Activated naive CD4-positive, alpha-beta T cell treated with anti-CD3 and anti-CD28 coated beads, Interleukin-2, amount 50 U/mL, for 24 hours (primary cell): ENCODE measurements around the gene HS6ST1.

Experiments
- H3K27ac Mint-ChIP-seq: one replicate; pipeline ENCODE4 v1.8.0; 2021; ENCODE audit warnings: mild to moderate bottlenecking, mixed read lengths
- H3K27me3 Mint-ChIP-seq: one replicate; pipeline ENCODE4 v1.8.0; 2021; ENCODE audit warnings: mixed read lengths
- H3K36me3 Mint-ChIP-seq: one replicate; pipeline ENCODE4 v1.8.0; 2021; ENCODE audit warnings: mixed read lengths
- H3K4me1 Mint-ChIP-seq: one replicate; pipeline ENCODE4 v1.8.0; 2021; ENCODE audit warnings: mixed read lengths
- H3K4me3 Mint-ChIP-seq: one replicate; pipeline ENCODE4 v1.8.0; 2021; ENCODE audit warnings: mild to moderate bottlenecking, mixed read lengths
- H3K9me3 Mint-ChIP-seq: one replicate; pipeline ENCODE4 v1.8.0; 2021; ENCODE audit warnings: mixed read lengths

The HS6ST1 gene

DNA sequence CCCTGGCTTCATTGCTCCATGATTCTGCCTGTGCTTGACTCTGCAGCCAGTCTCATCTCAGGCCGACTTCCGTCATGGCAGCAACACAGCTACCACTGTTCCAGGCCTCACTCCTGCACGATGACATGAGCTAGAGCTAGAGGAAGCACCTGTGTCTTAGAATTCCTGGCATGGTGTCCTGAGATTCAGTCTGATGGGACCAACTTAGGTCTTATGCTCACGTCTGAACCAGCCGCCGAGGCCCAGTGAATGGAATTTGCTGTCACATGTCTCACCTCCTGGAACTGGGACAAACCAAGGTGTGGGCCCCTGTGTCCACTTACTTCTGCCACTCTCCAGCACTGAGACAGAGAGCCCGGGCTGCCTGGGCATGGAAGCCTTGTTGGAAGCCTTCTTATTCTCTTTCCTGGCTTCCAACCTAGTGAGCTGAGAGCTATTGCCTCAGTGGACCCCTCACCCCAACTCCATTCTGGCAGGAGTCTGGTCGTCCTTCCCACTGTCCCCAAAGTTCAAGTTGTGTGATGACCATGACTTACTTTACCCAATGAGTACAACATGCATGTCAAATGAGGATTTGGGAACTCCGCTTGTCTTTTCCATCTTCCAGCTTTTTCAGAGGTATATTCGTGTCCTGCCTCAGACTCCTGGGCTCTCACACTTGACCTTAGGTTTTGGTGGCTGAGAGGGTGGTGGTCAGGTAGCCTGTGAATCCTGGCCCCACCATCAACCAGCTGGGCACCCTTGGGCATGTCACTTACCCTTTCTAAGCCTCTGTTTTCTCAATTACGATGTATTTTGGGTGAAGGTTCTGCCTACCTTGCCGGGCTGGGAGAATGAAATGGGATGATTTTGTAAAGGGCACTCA, 39.1 kb upstream of the HS6ST1 start:
- no peak overlapping the region for H3K27ac Mint-ChIP-seq

DNA sequence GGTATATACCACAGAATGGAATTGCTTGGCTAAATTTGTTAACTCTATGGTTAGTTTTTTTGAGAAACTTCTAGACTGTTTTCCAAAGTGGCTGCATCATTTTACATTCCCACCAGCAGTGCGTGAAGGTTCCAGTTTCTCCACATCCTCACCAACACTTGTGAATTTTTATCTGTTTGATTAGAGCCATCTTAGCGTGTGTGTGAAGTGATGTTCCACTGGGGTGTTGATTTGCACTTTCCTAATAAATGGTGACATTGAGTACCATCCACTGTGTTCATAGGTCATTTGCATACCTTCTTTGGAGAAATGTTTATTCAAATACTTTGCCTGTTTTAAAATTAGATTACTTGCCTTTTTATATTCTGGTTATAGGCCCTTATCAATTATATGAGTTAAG, 37.5 kb upstream of the HS6ST1 start:
- H3K36me3 Mint-ChIP-seq, result no peaks in the 10 kb centered on the region
- no peak overlapping the region for H3K27ac Mint-ChIP-seq
- H3K4me3 Mint-ChIP-seq, result no peak overlapping the region

More for the DNA sequence above, 39.1 kb upstream of the HS6ST1 start:
- Mint-ChIP-seq H3K4me1 (no peaks in the 10 kb centered on the region), H3K9me3 (no peaks in the 10 kb centered on the region), H3K36me3 (no peaks in the 10 kb centered on the region), H3K4me3 (no peak overlapping the region), H3K27me3 (no peaks in the 10 kb centered on the region)

DNA sequence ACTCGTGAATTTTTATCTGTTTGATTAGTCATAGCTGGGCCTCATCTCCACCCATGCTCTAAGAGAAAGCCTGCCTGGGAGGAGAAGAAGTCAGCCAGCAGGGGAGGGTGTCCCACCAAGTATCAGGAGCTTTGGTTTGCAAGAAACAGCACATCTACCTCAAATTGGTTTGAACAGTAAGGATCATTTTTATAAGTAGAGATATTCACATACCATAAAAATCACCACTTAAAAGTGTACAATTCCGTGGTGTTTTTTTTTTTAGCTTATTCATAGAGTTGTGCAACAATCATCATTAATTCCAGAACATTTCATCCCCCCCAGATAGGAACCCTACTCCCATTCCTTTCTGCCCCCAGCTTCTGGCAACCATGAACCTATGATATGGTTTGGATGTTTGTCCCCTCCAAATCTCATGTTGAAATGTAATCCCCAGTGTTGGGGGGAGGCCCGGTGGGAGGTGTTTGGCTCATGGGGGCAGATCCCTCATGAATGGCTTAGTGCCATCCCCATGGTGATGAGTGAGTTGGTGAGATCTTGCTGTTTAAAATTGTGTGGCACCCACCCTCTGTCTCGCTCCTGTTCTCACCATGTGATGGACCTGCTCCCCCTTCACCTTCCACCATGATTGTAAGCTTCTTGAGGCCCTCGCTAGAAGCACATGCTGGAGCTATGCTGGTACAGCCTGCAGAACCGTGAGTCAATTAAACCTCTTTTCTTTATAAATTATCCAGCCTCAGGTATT, 36.2 kb upstream of the HS6ST1 start:
- H3K4me3 Mint-ChIP-seq, result no peak overlapping the region
- no peaks in the 10 kb centered on the region for H3K4me1 Mint-ChIP-seq
- peaks cover 2% of the 10 kb centered on the region for H3K27me3 Mint-ChIP-seq
- H3K27ac Mint-ChIP-seq, result no peak overlapping the region
- H3K9me3 Mint-ChIP-seq, result peaks cover 11% of the 10 kb centered on the region
- no peaks in the 10 kb centered on the region for H3K36me3 Mint-ChIP-seq

More for the DNA sequence above, 37.5 kb upstream of the HS6ST1 start:
- no peaks in the 10 kb centered on the region for H3K27me3 Mint-ChIP-seq
- peaks cover 9% of the 10 kb centered on the region for H3K9me3 Mint-ChIP-seq
- no peaks in the 10 kb centered on the region for H3K4me1 Mint-ChIP-seq

DNA sequence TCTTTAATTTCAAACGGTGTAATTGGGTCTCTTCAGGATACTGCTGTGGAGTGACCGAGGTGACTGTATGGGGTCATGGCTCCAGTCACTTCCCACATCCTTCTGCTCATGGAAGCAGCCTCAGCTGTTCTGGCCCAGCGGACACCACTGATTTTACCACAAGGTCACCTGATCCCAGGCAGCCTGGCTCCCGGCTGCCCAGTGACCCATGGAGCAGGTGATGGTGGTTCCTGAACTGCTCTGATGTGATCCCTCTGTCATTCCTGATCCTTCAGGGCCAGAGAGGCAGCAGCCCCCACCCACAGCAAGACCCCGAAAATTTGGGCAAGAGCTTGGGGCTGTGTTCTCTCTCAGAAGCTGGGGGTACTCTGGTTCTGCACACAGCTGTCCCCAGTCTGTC, 35.5 kb upstream of the HS6ST1 start:
- Mint-ChIP-seq H3K27ac (no peak overlapping the region), H3K27me3 (peaks cover 2% of the 10 kb centered on the region), H3K36me3 (no peaks in the 10 kb centered on the region), H3K4me1 (no peaks in the 10 kb centered on the region), H3K4me3 (no peak overlapping the region), H3K9me3 (peaks cover 11% of the 10 kb centered on the region)

DNA sequence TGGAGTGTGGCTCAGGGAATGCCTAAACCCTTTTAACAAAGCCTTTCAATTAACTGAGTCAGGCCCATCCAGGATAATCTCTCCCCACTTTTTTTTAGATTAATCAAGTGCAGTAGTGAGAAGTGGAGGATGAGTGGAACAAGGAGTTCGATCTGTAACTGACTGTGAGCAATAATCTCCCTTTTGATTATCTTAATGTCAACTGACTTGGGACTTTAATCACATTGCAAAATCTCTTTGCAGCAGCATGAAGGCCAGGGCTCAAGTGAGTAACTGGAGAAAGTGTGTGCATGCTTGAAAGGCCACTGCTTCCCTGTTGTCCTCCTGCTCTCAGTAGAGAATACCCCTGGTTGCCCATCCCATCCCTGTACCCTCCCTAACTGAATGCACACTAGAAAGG, 32.1 kb upstream of the HS6ST1 start:
- H3K4me1 Mint-ChIP-seq, result no peaks in the 10 kb centered on the region
- peaks cover 11% of the 10 kb centered on the region for H3K9me3 Mint-ChIP-seq
- H3K36me3 Mint-ChIP-seq, result no peaks in the 10 kb centered on the region
- H3K27ac Mint-ChIP-seq, result no peak overlapping the region
- no peak overlapping the region for H3K4me3 Mint-ChIP-seq
- H3K27me3 Mint-ChIP-seq, result peaks cover 2% of the 10 kb centered on the region

DNA sequence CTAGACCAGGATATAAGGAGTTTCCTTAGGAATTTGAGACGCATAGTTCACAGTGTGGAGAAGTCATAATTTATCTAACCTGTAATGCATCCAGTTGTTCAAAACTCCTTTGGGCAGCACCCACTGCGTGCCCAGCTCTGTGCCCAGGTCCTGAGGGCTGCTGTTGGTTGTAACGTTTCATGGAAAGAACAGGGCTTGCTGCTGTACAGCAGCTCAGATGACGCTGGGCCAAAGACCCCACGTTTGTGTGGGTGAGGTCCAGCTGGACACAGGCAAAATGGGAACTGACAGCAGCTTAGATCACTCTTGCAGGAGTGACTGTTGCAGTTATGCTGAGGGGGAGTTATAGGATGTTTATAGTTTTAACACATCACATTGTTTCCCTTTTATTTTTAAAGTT, 30.0 kb upstream of the HS6ST1 start:
- peaks cover 11% of the 10 kb centered on the region for H3K9me3 Mint-ChIP-seq
- H3K4me3 Mint-ChIP-seq, result no peak overlapping the region
- no peaks in the 10 kb centered on the region for H3K4me1 Mint-ChIP-seq
- peaks cover 2% of the 10 kb centered on the region for H3K27me3 Mint-ChIP-seq
- H3K27ac Mint-ChIP-seq, result no peak overlapping the region
- peaks cover under 1% of the 10 kb centered on the region for H3K36me3 Mint-ChIP-seq

DNA sequence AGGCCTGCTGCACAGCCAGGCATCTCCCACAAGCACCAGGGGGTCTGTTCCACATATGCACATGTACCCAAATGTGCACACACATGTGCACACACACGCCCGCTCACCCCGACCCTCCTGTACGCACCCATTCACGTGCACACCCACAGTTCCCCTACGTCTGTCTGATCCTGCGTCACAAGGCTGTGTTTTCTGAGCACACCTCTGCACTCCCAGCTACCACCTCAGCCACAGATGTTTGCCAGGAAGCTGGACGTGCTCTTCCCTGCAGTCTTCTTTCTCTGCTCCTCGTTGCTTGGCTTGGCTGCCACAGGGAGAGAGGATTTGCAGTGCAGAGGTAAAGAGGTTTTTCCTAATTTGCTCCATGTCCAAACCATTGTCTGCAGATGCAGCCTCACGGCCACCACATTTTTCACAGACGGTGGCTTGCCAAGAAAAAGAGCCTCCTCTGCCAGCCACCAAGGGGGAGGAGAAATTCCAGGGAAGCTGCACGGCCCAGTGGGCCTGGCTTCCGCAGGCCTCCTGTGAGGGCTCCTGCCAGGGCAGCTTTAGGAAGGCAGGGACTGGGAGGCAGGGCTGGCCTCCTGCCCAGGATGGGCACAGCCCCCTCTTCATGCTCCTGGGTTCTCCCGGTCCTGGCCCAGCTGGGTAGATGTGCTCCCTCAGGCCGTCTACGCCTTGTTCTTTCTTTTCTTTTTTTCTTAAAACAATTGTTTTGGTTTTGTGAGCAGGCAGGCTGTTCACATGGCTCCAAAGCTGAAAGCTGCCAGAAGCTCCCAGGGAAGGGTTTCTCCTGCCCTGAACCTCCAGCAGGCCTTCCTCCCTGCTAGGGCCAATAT, 29.3 kb upstream of the HS6ST1 start:
- no peak overlapping the region for H3K4me3 Mint-ChIP-seq
- peaks cover 2% of the 10 kb centered on the region for H3K27me3 Mint-ChIP-seq
- no peak overlapping the region for H3K27ac Mint-ChIP-seq
- no peaks in the 10 kb centered on the region for H3K4me1 Mint-ChIP-seq
- peaks cover 1% of the 10 kb centered on the region for H3K36me3 Mint-ChIP-seq
- H3K9me3 Mint-ChIP-seq, result peaks cover 11% of the 10 kb centered on the region

DNA sequence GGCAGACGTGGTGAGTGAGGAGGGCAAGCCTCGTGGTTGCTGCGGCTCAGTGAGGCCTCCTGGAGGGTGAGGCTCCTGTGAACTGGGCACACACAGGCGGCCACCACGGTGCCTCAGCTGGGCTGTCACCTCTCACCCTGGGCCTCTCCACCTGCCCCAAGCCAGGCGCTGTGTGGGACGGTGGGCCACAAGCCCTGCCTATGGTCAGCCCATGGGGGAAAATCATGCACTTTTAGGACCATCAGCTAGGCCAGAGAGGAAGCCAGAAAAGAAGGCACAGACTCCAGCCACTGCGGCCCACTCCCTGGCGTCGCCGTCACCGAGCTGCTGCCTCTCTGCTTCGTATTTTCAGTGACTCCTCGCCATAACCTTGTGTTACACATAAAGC, 28.5 kb upstream of the HS6ST1 start:
- peaks cover 2% of the 10 kb centered on the region for H3K27me3 Mint-ChIP-seq
- H3K4me1 Mint-ChIP-seq, result no peaks in the 10 kb centered on the region
- peaks cover 11% of the 10 kb centered on the region for H3K9me3 Mint-ChIP-seq
- H3K27ac Mint-ChIP-seq, result no peak overlapping the region
- peaks cover 1% of the 10 kb centered on the region for H3K36me3 Mint-ChIP-seq
- H3K4me3 Mint-ChIP-seq, result no peak overlapping the region

DNA sequence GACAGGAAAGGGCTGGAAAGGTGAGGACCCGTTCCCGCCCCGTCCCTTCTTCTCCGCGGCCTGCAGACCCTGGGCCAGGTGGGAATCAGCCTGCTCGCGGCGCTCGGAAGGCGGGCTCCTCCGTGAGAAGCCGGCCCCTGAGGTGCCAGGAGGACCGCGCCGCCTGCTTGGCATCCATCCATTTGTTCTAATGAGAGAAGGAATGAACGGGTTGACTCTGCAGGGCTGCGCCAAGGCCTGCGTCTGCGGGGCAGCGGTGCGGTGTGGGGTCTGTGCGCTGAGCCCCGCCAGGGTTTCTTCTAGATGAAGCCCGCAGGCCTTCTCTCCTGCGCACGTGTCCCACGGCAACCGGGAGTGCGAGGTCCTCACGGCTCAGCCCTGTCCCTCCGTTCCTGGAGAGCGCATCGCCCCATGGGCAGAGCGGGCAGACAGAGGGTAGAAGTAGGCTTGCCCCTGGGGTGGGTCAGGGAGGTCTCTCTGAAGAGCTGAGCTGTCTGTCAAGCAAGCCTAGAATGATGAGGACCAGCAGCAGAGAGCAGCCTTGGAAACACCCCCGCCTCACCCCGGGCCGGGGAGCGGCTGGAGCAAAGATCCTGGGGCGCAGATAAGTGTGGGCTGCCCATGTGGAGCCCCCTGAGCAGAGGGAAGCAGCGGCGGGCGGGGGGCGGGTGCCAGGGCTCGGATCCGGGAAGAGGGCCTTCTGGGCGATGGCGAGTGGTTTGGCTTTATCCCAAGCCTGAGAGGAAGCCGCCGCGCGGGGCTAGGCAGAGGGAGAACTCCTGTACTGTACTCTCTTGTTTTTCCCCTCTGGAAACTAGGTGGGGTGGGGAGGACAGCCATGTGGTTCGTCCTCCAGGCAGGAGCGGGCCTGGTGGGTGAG, 27.9 kb upstream of the HS6ST1 start:
- peaks cover 2% of the 10 kb centered on the region for H3K27me3 Mint-ChIP-seq
- peaks cover 10% of the 10 kb centered on the region for H3K9me3 Mint-ChIP-seq
- peaks cover 1% of the 10 kb centered on the region for H3K36me3 Mint-ChIP-seq
- H3K27ac Mint-ChIP-seq, result no peak overlapping the region
- H3K4me3 Mint-ChIP-seq, result no peak overlapping the region
- H3K4me1 Mint-ChIP-seq, result no peaks in the 10 kb centered on the region

DNA sequence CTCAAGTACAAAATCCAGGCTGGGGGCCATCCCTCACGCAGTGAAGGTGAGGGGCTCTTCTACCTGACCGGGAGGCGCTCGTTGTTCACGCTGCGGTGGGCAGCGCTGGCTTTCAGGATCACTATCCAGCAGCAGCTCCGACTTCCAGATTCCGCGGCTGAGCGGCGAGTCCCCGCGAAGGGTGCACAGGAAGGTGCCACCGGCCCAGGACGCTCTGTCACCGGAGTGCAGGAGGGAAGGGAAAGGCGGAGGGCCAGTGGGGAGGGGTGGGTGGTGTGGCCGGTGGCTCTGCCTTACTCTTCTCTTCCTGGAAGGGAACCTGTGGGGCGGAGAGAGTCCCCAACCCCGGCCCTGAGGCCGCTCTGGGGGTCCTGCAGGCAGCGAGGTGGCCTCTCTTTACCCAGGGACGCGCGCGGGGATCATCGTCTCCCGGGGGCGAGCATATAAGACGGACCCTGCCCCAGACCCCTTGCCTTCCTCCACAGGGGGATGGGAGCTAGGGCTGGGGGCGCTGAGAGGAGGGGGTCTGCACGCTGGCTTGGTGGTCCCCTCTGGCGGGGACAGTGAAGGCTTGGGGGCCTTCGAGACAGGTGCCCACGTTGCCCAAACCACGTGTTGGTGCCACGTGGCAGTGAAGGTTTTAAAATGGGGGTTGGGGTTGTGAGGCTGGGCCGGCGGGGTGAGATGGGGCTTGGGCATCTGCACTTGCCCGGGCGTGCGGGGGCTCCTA, 26.9 kb upstream of the HS6ST1 start:
- peaks cover 1% of the 10 kb centered on the region for H3K36me3 Mint-ChIP-seq
- peaks cover 2% of the 10 kb centered on the region for H3K27me3 Mint-ChIP-seq
- no peak overlapping the region for H3K4me3 Mint-ChIP-seq
- H3K9me3 Mint-ChIP-seq, result peaks cover 6% of the 10 kb centered on the region
- no peaks in the 10 kb centered on the region for H3K4me1 Mint-ChIP-seq
- H3K27ac Mint-ChIP-seq, result no peak overlapping the region

DNA sequence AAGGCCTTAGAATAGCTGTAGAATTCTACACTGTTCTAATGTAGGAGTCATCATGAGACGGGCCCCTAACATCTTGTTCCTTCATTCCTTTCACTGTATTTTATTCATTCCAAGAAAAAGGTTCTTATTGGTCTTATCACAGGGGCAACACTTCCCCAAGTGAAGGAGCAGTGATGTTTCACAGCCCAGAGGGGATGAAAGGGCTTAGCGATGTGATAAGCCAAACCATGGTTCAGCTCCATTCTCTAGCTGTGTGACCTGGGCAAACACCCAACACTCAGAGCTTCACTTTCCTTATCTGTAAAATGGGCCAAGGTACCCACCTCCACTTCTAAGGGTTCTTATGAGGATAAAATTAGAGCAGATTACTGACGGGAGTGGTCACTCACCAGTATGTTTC, 25.4 kb upstream of the HS6ST1 start:
- no peaks in the 10 kb centered on the region for H3K27me3 Mint-ChIP-seq
- H3K9me3 Mint-ChIP-seq, result peaks cover 11% of the 10 kb centered on the region
- H3K4me3 Mint-ChIP-seq, result no peak overlapping the region
- no peak overlapping the region for H3K27ac Mint-ChIP-seq
- H3K36me3 Mint-ChIP-seq, result peaks cover 1% of the 10 kb centered on the region
- H3K4me1 Mint-ChIP-seq, result no peaks in the 10 kb centered on the region

DNA sequence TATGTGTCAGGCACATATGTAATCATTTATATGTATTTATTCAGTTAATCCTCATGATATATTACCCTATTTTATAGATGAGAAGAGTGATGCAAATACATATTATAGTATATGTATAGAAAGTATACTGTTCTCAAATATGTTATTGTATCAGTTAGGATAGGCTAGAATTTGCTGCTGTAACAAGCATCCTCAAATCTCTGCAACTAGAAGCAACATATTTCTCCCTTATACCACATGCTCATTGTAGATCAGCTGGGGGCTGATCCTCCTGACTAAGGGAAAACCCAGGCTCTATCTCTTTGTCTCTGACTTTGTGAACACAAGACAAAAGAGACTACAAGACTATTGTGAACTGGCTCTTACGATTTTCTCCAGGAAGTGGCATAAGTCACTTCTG, 24.8 kb upstream of the HS6ST1 start:
- Mint-ChIP-seq H3K4me3 (no peak overlapping the region), H3K36me3 (peaks cover 1% of the 10 kb centered on the region), H3K27me3 (no peaks in the 10 kb centered on the region), H3K27ac (no peak overlapping the region), H3K9me3 (peaks cover 11% of the 10 kb centered on the region), H3K4me1 (no peaks in the 10 kb centered on the region)

DNA sequence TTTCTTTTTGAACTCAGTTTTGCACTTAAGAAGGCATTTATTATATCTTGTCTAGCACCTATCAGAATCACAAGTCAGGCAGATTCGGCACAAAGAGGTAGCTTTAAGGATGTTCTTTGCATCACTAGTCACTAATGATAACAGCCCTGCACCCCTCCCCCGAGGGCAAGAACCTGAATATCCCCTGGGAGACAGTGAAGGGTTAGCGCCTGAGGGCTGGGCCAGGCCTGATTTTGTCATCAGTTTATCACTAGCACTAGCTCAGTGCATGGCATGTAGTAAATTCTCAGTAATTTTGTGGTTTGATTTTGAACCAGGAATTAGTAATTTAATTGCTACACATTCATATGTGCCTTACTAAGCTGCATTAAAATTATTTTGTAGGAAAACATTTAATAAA, 23.9 kb upstream of the HS6ST1 start:
- Mint-ChIP-seq H3K27me3 (no peaks in the 10 kb centered on the region), H3K4me3 (no peak overlapping the region), H3K27ac (no peak overlapping the region)

DNA sequence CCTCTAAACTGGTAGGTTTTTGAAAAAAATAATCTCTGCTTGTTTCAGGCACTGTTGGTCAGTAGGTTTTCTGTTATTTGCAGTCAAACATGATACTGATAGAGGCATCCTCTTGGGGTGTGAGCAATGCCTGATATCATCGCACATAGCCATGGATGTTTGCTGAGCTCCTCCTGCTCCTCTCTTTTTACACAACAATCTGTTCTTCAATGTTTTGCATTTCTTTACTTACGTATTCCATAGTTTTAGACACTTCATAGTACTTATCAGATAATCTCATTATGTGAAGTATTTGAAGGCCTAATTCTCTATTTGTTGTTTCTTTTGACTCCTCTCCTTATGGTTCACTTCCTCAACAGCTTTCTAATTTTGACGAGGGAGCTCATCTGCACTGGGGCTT, 23.0 kb upstream of the HS6ST1 start:
- Mint-ChIP-seq H3K4me3 (no peak overlapping the region), H3K27ac (no peak overlapping the region), H3K9me3 (peaks cover 11% of the 10 kb centered on the region), H3K4me1 (no peaks in the 10 kb centered on the region), H3K36me3 (peaks cover 1% of the 10 kb centered on the region), H3K27me3 (no peaks in the 10 kb centered on the region)

More for the DNA sequence above, 23.9 kb upstream of the HS6ST1 start:
- peaks cover 1% of the 10 kb centered on the region for H3K36me3 Mint-ChIP-seq
- H3K9me3 Mint-ChIP-seq, result peaks cover 11% of the 10 kb centered on the region
- H3K4me1 Mint-ChIP-seq, result no peaks in the 10 kb centered on the region
